Neural progenitor cell (in vitro differentiated cells): ENCODE data around the gene KCNJ15.

Source experiments
- EZH2 ChIP-seq: fragments of 200-600 bp; sonication (generic); IDR thresholded peaks from 2 replicates; pipeline ENCODE4 v1.6.1; 2017; ENCODE audit warnings: antibody characterized with exemption, mild to moderate bottlenecking, moderate library complexity
- EZH2phosphoT487 ChIP-seq: fragments of 200-600 bp; sonication (generic); IDR thresholded peaks from 2 replicates; pipeline ENCODE4 v1.6.1; 2017; ENCODE audit warnings: antibody characterized with exemption
- TF ChIP-seq, protein P1 (sequence below): fragments of 200-600 bp; sonication (generic); IDR thresholded peaks from 2 replicates; pipeline ENCODE4 v1.5.1; 2017; ENCODE audit warnings: antibody characterized with exemption, mild to moderate bottlenecking

DNA sequence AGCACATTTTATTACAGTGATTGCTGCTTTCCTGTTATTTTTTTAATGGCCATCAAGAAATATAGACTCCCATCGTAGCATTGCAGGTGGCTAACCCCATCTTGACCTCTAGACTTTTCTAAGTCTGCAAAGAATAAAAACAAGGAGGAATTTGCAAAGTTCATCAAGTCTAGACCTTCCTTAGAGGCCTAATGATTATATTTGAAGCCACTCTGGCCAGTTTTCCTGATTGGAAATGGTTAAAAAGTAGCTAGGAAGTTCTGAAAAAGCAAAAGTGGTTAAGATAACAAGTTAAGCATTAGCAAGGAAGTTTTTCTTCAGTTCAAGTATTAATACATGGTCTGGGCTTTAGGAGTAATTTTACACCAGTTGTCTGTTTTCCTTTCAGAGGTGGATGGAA lies 16.7 kb upstream of the KCNJ15 start:
- TF ChIP-seq, protein P1, sequence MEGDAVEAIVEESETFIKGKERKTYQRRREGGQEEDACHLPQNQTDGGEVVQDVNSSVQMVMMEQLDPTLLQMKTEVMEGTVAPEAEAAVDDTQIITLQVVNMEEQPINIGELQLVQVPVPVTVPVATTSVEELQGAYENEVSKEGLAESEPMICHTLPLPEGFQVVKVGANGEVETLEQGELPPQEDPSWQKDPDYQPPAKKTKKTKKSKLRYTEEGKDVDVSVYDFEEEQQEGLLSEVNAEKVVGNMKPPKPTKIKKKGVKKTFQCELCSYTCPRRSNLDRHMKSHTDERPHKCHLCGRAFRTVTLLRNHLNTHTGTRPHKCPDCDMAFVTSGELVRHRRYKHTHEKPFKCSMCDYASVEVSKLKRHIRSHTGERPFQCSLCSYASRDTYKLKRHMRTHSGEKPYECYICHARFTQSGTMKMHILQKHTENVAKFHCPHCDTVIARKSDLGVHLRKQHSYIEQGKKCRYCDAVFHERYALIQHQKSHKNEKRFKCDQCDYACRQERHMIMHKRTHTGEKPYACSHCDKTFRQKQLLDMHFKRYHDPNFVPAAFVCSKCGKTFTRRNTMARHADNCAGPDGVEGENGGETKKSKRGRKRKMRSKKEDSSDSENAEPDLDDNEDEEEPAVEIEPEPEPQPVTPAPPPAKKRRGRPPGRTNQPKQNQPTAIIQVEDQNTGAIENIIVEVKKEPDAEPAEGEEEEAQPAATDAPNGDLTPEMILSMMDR: no peak
- TF ChIP-seq EZH2 (no peak), EZH2phosphoT487 (no peak)
